B cell (primary cell): ENCODE data around the gene PHACTR4. TPM values are rescaled to one million over a fixed set of nuclear protein-coding genes. Genes with fewer than 3 reads are reported as not detected.

ENCODE experiments used
- ATAC-seq: fragments of 200-7000 bp; cut with Tn5 transposase; one replicate; pipeline ENCODE4 v1.10.0; 2021; ENCODE audit warnings: low read depth, mild to moderate bottlenecking, moderate number of reproducible peaks, moderate library complexity
- CTCF ChIA-PET: fragments of 350-600 bp; sonication (Branson Sonifier 250); formaldehyde crosslinking; loops from one replicate; lab custom pipeline; 2021; ENCODE audit warnings: antibody characterized with exemption, inconsistent platforms; lab: Charles Lee
- POLR2A ChIA-PET: fragments of 350-600 bp; sonication (Branson Sonifier 250); formaldehyde crosslinking; loops from one replicate; lab custom pipeline; 2021; ENCODE audit warnings: antibody characterized with exemption; lab: Charles Lee
- DNase-seq: peaks from one replicate; pipeline ENCODE4 v3.0.0; 2013
- H2AFZ ChIP-seq: 2 replicates; pipeline ENCODE4 v1.6.1; 2012; ENCODE audit warnings: mild to moderate bottlenecking, low read depth, low read length; ENCODE audit not compliant: insufficient read depth, poor library complexity, severe bottlenecking
- H3K27ac ChIP-seq, 2 donors: 1 replicate in 1 of 2; 2 replicates in 1 of 2; pipeline ENCODE4 v1.5.1; 2012 to 2013; ENCODE audit warnings: low read length in 2 of 2, mild to moderate bottlenecking in 2 of 2, moderate library complexity in 1 of 2
- H3K27me3 ChIP-seq, 4 experiments: fragments of 200-600 bp in 1 of 4; sonication (generic) in 1 of 4; replicated peaks in 1 of 4; 1 replicate in 2 of 4; 2 replicates in 2 of 4; pipeline versions ENCODE4 v1.6.1 to v1.7.0; 2013 to 2016; ENCODE audit warnings: low read length in 3 of 4, mild to moderate bottlenecking in 2 of 4, mixed read lengths in 1 of 4, moderate library complexity in 1 of 4; ENCODE audit not compliant: insufficient read depth in 4 of 4, control insufficient read depth in 3 of 4; ENCODE audit errors: control extremely low read depth in 1 of 4
- H3K36me3 ChIP-seq, 2 experiments: replicated peaks in 1 of 2; 1 replicate in 1 of 2; 2 replicates in 1 of 2; pipeline versions ENCODE4 v1.6.1 to v1.7.1; 2013; ENCODE audit warnings: low read length in 1 of 2; ENCODE audit not compliant: insufficient read depth in 2 of 2, control insufficient read depth in 1 of 2; ENCODE audit errors: control extremely low read depth in 1 of 2, extremely low read depth in 1 of 2
- H3K4me1 ChIP-seq, 2 donors: fragments of 200-600 bp in 1 of 2; sonication (generic) in 1 of 2; 1 replicate in 1 of 2; 2 replicates in 1 of 2; pipeline versions ENCODE4 v1.5.1 to v1.6.1; 2013 to 2017; ENCODE audit warnings: low read length in 2 of 2; ENCODE audit not compliant: control insufficient read depth in 2 of 2, insufficient read depth in 2 of 2
- H3K4me2 ChIP-seq: replicated peaks from 2 replicates; pipeline ENCODE3; 2012; ENCODE audit warnings: mild to moderate bottlenecking, low read depth, low read length; ENCODE audit not compliant: poor library complexity, severe bottlenecking
- H3K4me3 ChIP-seq, 5 experiments: fragments of 200-600 bp in 1 of 5; sonication (generic) in 1 of 5; 1 replicate in 3 of 5; 2 replicates in 2 of 5; pipeline versions ENCODE4 v1.5.1 to v1.7.0; 2011 to 2016; ENCODE audit warnings: low read length in 4 of 5, mild to moderate bottlenecking in 4 of 5, low read depth in 2 of 5, control low read depth in 1 of 5, moderate library complexity in 1 of 5; ENCODE audit not compliant: insufficient read depth in 1 of 5; ENCODE audit errors: control extremely low read depth in 1 of 5, extremely low read depth in 1 of 5
- H3K79me2 ChIP-seq: fragments of 200-600 bp; sonication (generic); one replicate; pipeline ENCODE4 v1.6.0; 2016; ENCODE audit warnings: low read length; ENCODE audit not compliant: control insufficient read depth, insufficient read depth
- H3K9ac ChIP-seq: fragments of 200-600 bp; sonication (generic); 2 replicates; pipeline ENCODE4 v1.6.1; 2017; ENCODE audit warnings: mild to moderate bottlenecking, low read length, moderate library complexity
- H3K9me3 ChIP-seq, 3 donors: one replicate each; pipeline versions ENCODE4 v1.6.1 to v1.7.1; 2013; ENCODE audit warnings: low read length in 2 of 3; ENCODE audit not compliant: control insufficient read depth in 2 of 3, insufficient read depth in 1 of 3; ENCODE audit errors: control extremely low read depth in 1 of 3
- H4K20me1 ChIP-seq: 2 replicates; pipeline ENCODE4 v1.6.0; 2012; ENCODE audit warnings: mild to moderate bottlenecking, low read length; ENCODE audit not compliant: insufficient read depth, control insufficient read depth, poor library complexity, severe bottlenecking
- H3K27ac Mint-ChIP-seq: one replicate; pipeline ENCODE4 v1.8.0; 2021; ENCODE audit warnings: mixed read lengths
- H3K27me3 Mint-ChIP-seq: one replicate; pipeline ENCODE4 v1.8.0; 2021; ENCODE audit warnings: mixed read lengths
- H3K4me1 Mint-ChIP-seq: one replicate; pipeline ENCODE4 v1.8.0; 2021; ENCODE audit warnings: mixed read lengths
- H3K4me3 Mint-ChIP-seq: one replicate; pipeline ENCODE4 v1.8.0; 2021; ENCODE audit warnings: mixed read lengths
- H3K9me3 Mint-ChIP-seq: one replicate; pipeline ENCODE4 v1.8.0; 2022; ENCODE audit warnings: mixed read lengths; ENCODE audit not compliant: insufficient read depth
- CTCF ChIP-seq: fragments of 200-600 bp; IDR thresholded peaks from one replicate; pipeline ENCODE4 v1.8.0; 2022; ENCODE audit warnings: antibody characterized with exemption, mild to moderate bottlenecking
- EZH2 ChIP-seq: IDR thresholded peaks from 2 replicates; pipeline ENCODE4 v1.6.1; 2012; ENCODE audit warnings: borderline replicate concordance, low read depth, mild to moderate bottlenecking, moderate library complexity, low read length; ENCODE audit not compliant: insufficient read depth, poor library complexity, severe bottlenecking
- WGBS: methylation state at CpG from one replicate; pipeline ENCODE4 v1.1.5; 2013; ENCODE audit warnings: missing lambda C conversion rate; ENCODE audit not compliant: insufficient coverage; 5-methylcytosine and 5-hydroxymethylcytosine counted together
- intact Hi-C: fragments of 100-400 bp; cut with micrococcal nuclease; formaldehyde crosslinking; loops from one replicate; pipeline ENCODE4 v1.10.0; 2022
- polyA plus RNA-seq: library from polyadenylated mRNA; depleted of rRNA; stranded (reverse); fragments of >200 nt; gene quantifications from 2 replicates; pipeline ENCODE4 v1.2.3, GENCODE V29; 2012
- total RNA-seq, 2 donors: library from RNA; stranded (reverse); fragments of 120-200 nt in 1 of 2; gene quantifications; 1 replicate in 1 of 2; 2 replicates in 1 of 2; pipeline versions ENCODE4 v1.2.3 to v1.2.4, GENCODE V29; 2013 to 2022

Gene PHACTR4
- total and polyA plus RNA-seq, 2 donors (not counting 1 experiment from before 2014, with no cell fraction given) = 9.8 to 41.6 TPM

DNA sequence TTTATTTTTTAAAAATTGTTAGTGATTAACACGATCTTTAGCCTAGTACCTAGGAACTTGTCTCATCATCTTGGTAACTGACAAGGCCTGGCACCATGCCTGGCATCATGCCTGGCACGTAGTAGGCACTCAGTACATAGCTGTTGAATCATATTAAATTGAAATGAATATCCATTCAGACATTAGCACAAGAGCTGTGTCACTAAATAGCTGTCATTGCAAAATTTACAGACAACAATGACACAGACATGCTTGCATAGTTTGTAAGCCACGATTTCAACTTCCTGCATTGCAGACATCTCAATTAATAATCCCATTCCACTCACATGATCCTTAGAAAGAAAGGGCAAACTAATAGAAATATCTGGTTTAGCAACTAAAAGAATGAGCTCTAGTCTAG is 15.4 kb upstream of the PHACTR4 start:
- POLR2A ChIA-PET = interaction anchor here (0.6 to 0.7 kb wide), 2 partner anchors 94 to 208 kb away, joined by 3 to 4 read pairs; no protein-coding TSS in a partner anchor
- intact Hi-C loops = no loop called here
- H3K79me2 ChIP-seq = no peaks in the 10 kb centered on the region
- ATAC-seq (no peak), DNase-seq (no peak)
- H3K27ac Mint-ChIP-seq = no peak overlapping the region
- no peak overlapping the region for H3K4me2 ChIP-seq
- no peak overlapping the region for H3K27ac ChIP-seq
- H3K4me3 ChIP-seq = no peak overlapping the region
- no peaks in the 10 kb centered on the region for H3K36me3 ChIP-seq
- H3K27me3 Mint-ChIP-seq = no peaks in the 10 kb centered on the region
- CTCF ChIA-PET = interaction anchor here (1.0 to 2.9 kb wide), 5 partner anchors 9 to 523 kb away, joined by 3 to 11 read pairs (median 7); no protein-coding TSS in a partner anchor
- H2AFZ ChIP-seq = no peak overlapping the region
- H3K9me3 Mint-ChIP-seq = no peaks in the 10 kb centered on the region
- no peaks in the 10 kb centered on the region for H3K27me3 ChIP-seq
- no peaks in the 10 kb centered on the region for H3K4me1 ChIP-seq
- H3K4me1 Mint-ChIP-seq = no peaks in the 10 kb centered on the region
- no peak overlapping the region for H3K9ac ChIP-seq
- TF ChIP-seq CTCF (no peak), EZH2 (no peak)
- no CpG with 5 or more reads among the region's 3 CpGs for WGBS
- H3K9me3 ChIP-seq = no peaks in the 10 kb centered on the region
- H3K4me3 Mint-ChIP-seq = no peak overlapping the region
- no peaks in the 10 kb centered on the region for H4K20me1 ChIP-seq

DNA sequence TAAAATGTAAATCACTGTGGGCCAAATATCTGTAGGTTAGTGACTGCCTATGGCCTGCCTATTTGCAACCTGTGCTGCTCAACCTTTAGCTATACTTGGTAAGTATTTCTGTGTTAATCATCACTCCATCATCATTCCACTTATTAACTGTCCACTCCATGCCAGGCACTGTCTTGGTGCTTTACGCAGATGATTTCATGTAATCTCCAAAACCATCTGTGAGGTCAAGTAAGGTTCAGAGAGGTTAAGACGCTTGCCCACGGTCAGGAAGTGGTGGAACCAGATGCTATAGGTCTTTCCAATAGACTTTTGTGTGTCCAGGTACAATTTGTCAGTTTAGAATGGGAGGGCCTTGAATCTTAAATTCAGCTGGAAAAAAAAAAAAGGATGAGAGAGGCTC is 10.8 kb upstream of the PHACTR4 start:
- H2AFZ ChIP-seq = no peak overlapping the region
- intact Hi-C loops = loop anchor here (1.0 kb wide), 2 partner anchors 11 to 519 kb away; partner anchors contain the start of gene PHACTR4
- H3K27me3 ChIP-seq = no peaks in the 10 kb centered on the region
- no peaks in the 10 kb centered on the region for H3K9me3 Mint-ChIP-seq
- no peak overlapping the region for H3K4me3 ChIP-seq
- WGBS = 49% methylated on average over 3 of the region's 3 CpGs
- H3K9me3 ChIP-seq = no peaks in the 10 kb centered on the region
- no peak overlapping the region for H3K27ac Mint-ChIP-seq
- no peaks in the 10 kb centered on the region for H3K79me2 ChIP-seq
- DNase-seq = no peak
- no peak for ATAC-seq
- no peaks in the 10 kb centered on the region for H3K36me3 ChIP-seq
- no peak overlapping the region for H3K9ac ChIP-seq
- ChIA-PET CTCF (interaction anchor here (0.7 to 6.0 kb wide), 12 partner anchors 11 to 523 kb away, joined by 3 to 115 read pairs (median 6); partner anchors contain the start of gene PHACTR4), POLR2A (interaction anchor here (0.6 kb wide), 1 partner anchor 290 kb away, joined by 5 read pairs; the partner anchor contains the start of gene RNU11)
- no peak overlapping the region for H3K27ac ChIP-seq
- TF ChIP-seq EZH2 = no peak
- TF ChIP-seq CTCF = no peak
- no peaks in the 10 kb centered on the region for H3K27me3 Mint-ChIP-seq
- no peak overlapping the region for H3K4me3 Mint-ChIP-seq
- no peak overlapping the region for H3K4me2 ChIP-seq
- H3K4me1 ChIP-seq = peaks cover 0 to 4% of the 10 kb centered on the region in 2 donors
- peaks cover 2% of the 10 kb centered on the region for H3K4me1 Mint-ChIP-seq
- no peaks in the 10 kb centered on the region for H4K20me1 ChIP-seq
